ENCODE data around the gene PLCB4. TPM values are rescaled to one million over a fixed set of nuclear protein-coding genes. Genes with fewer than 3 reads are reported as not detected.

PLCB4 gene
- total RNA-seq, 1 experiment from 2014 or later = 12.6 TPM

- Mint-ChIP-seq H3K36me3 (no peaks in the 10 kb centered on the region), H3K27ac (no peak overlapping the region), H3K27me3 (ENCODE audit: low read depth) (no peaks in the 10 kb centered on the region; the same call in 1 of the 2 replicates), H3K4me1 (peaks cover 24% of the 10 kb centered on the region), H3K4me3 (no peak overlapping the region), H3K9me3 (peaks cover 4% of the 10 kb centered on the region; the same call in 1 of the 2 replicates)
- no peak for DNase-seq (ENCODE audit: low spot score)
- ChIA-PET POLR2A (no interaction called here), CTCF (no interaction called here)
- no peak for ATAC-seq
- TF ChIP-seq, protein P1, sequence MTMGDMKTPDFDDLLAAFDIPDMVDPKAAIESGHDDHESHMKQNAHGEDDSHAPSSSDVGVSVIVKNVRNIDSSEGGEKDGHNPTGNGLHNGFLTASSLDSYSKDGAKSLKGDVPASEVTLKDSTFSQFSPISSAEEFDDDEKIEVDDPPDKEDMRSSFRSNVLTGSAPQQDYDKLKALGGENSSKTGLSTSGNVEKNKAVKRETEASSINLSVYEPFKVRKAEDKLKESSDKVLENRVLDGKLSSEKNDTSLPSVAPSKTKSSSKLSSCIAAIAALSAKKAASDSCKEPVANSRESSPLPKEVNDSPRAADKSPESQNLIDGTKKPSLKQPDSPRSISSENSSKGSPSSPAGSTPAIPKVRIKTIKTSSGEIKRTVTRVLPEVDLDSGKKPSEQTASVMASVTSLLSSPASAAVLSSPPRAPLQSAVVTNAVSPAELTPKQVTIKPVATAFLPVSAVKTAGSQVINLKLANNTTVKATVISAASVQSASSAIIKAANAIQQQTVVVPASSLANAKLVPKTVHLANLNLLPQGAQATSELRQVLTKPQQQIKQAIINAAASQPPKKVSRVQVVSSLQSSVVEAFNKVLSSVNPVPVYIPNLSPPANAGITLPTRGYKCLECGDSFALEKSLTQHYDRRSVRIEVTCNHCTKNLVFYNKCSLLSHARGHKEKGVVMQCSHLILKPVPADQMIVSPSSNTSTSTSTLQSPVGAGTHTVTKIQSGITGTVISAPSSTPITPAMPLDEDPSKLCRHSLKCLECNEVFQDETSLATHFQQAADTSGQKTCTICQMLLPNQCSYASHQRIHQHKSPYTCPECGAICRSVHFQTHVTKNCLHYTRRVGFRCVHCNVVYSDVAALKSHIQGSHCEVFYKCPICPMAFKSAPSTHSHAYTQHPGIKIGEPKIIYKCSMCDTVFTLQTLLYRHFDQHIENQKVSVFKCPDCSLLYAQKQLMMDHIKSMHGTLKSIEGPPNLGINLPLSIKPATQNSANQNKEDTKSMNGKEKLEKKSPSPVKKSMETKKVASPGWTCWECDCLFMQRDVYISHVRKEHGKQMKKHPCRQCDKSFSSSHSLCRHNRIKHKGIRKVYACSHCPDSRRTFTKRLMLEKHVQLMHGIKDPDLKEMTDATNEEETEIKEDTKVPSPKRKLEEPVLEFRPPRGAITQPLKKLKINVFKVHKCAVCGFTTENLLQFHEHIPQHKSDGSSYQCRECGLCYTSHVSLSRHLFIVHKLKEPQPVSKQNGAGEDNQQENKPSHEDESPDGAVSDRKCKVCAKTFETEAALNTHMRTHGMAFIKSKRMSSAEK (CRISPR knock-in tag; IDR thresholded peaks at IDR 0.05; ENCODE audit: borderline replicate concordance) = no peak
- no peak for TF ChIP-seq HMGXB4 (CRISPR knock-in tag; IDR thresholded peaks at IDR 0.05)
- no peak for TF ChIP-seq NFYB (CRISPR knock-in tag; conservative IDR thresholded peaks at IDR 0.05; ENCODE audit: low read depth)
- TF ChIP-seq, protein P2, sequence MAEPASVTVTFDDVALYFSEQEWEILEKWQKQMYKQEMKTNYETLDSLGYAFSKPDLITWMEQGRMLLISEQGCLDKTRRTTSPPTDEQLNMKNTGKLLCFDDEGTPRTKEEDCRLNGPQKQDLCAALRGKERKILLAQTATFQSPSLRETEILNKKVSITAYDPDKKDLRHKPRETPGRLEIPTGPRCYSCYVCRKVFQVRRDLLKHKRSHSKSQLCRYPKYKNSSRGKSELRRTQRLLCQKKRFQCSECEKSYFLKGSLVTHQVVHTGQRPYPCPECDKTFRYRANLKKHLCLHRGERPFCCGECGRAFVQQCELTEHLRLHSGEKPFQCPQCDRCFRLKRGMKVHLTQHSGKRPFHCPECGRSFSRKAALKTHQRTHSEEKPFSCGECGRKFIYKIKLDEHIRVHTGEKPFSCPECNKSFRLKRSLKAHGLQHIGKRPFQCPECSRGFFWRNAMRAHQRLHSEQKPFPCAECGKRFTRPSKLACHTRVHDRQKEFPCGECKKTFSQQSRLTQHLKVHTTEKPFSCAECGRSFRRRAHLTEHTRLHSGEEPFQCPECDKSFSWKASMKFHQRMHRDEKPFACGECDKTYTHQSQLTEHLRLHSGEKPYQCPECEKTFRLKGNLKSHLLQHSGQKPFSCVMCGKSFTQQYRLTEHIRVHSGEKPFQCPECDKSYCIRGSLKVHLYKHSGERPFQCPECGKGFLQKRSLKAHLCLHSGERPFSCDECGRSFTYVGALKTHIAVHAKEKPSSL (CRISPR knock-in tag; conservative IDR thresholded peaks at IDR 0.05) = no peak
- TF ChIP-seq, protein P3, sequence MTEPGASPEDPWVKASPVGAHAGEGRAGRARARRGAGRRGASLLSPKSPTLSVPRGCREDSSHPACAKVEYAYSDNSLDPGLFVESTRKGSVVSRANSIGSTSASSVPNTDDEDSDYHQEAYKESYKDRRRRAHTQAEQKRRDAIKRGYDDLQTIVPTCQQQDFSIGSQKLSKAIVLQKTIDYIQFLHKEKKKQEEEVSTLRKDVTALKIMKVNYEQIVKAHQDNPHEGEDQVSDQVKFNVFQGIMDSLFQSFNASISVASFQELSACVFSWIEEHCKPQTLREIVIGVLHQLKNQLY (CRISPR knock-in tag; IDR thresholded peaks at IDR 0.05) = no peak
- TF ChIP-seq, protein P4, sequence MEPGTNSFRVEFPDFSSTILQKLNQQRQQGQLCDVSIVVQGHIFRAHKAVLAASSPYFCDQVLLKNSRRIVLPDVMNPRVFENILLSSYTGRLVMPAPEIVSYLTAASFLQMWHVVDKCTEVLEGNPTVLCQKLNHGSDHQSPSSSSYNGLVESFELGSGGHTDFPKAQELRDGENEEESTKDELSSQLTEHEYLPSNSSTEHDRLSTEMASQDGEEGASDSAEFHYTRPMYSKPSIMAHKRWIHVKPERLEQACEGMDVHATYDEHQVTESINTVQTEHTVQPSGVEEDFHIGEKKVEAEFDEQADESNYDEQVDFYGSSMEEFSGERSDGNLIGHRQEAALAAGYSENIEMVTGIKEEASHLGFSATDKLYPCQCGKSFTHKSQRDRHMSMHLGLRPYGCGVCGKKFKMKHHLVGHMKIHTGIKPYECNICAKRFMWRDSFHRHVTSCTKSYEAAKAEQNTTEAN (CRISPR knock-in tag; IDR thresholded peaks at IDR 0.05) = no peak
- TF ChIP-seq ARID4B (CRISPR knock-in tag; IDR thresholded peaks at IDR 0.05; ENCODE audit: borderline replicate concordance) = no peak
- TF ChIP-seq FOXP4 (CRISPR knock-in tag; IDR thresholded peaks at IDR 0.05) = no peak
- TF ChIP-seq NR3C1 (CRISPR knock-in tag; conservative IDR thresholded peaks at IDR 0.05; ENCODE audit: low read depth) = no peak
- TF ChIP-seq, protein P5, sequence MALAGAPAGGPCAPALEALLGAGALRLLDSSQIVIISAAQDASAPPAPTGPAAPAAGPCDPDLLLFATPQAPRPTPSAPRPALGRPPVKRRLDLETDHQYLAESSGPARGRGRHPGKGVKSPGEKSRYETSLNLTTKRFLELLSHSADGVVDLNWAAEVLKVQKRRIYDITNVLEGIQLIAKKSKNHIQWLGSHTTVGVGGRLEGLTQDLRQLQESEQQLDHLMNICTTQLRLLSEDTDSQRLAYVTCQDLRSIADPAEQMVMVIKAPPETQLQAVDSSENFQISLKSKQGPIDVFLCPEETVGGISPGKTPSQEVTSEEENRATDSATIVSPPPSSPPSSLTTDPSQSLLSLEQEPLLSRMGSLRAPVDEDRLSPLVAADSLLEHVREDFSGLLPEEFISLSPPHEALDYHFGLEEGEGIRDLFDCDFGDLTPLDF (CRISPR knock-in tag; IDR thresholded peaks at IDR 0.05) = no peak
- TF ChIP-seq KAT7 (CRISPR knock-in tag; IDR thresholded peaks at IDR 0.05; ENCODE audit: borderline replicate concordance) = no peak
- no peak for TF ChIP-seq PRRX2 (CRISPR knock-in tag; IDR thresholded peaks at IDR 0.05)
- no peak for TF ChIP-seq RELA (CRISPR knock-in tag; IDR thresholded peaks at IDR 0.05; ENCODE audit: borderline replicate concordance)
- no peak for TF ChIP-seq USF1 (CRISPR knock-in tag; IDR thresholded peaks at IDR 0.05)
- TF ChIP-seq MXD4 (CRISPR knock-in tag; IDR thresholded peaks at IDR 0.05; ENCODE audit: borderline replicate concordance) = no peak
- TF ChIP-seq ZNF671 (CRISPR knock-in tag; IDR thresholded peaks at IDR 0.05) = no peak
Observed at GRCh38 chr20:9027626-9028025, 41.3 kb upstream of the PLCB4 start.

Measured in WTC11 (cell line).